ENCODE data around the gene TAF1C. TPM values are rescaled to one million over a fixed set of nuclear protein-coding genes. Genes with fewer than 3 reads are reported as not detected.
"Not testable (repeated sequence)": the region's sequence is repeated elsewhere in the genome, so short reads cannot be mapped to it uniquely, and the experiment has no call there.

The TAF1C gene
- total RNA-seq, 2 donors from 2014 or later: 92.0 to 99.8 TPM

DNA sequence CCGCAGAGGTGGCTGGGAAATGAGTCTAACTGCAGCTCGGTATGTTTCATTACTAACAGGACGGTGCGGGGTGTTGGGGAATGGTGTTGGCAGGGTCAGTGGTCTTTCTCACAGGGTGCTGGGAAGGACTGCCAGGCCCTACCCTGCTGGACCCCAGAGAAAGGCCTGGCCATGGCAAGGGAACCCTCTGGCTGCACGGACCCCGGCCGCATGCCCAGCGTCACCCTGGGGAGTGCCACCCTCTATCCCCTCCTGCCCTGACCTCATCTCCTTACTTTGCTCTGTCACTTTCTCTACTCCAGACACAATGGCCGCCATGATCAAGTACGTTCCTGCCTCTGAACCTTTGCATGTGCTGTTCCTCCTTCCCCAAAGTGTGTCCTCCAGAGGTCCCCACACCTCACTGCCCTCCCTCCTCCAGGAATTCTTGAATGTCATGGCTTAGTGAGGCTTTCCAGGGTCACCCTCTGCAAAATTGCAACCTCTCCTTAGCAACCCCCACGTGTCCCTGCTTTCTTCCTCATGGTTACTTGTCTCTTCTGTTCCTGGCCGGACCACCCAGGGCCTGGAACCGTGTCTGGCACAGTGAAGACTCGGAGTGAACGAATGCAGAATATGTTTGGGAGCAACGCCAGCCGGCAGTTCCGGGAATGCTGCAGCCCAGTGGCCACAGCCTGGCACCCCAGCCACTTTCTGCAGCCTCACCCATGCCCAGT lies 19.3 kb upstream of the TAF1C start:
- Histone ChIP-seq H3K27me3 (ENCODE audit: control insufficient read depth, insufficient read depth, low read length, poor library complexity, severe bottlenecking) (no peaks in the 10 kb centered on the region), H3K9me3 (ENCODE audit: control insufficient read depth, low read length) (no peaks in the 10 kb centered on the region), H3K36me3 (ENCODE audit: control insufficient read depth, insufficient read depth, low read length) (no peaks in the 10 kb centered on the region), H3K4me1 (ENCODE audit: control insufficient read depth, insufficient read depth, low read length) (peaks cover 22% of the 10 kb centered on the region), H3K9ac (ENCODE audit: extremely low read depth, low read length, poor library complexity, severe bottlenecking) (no peak overlapping the region), H3K27ac (ENCODE audit: low read depth, low read length) (no peak overlapping the region), H3K4me3 (ENCODE audit: low read length) (no peak overlapping the region)
- WGBS, 2 experiments (ENCODE audit: insufficient coverage in 1 of 2, insufficient read length in 1 of 2): 92 to 95% methylated on average over 15 to 18 of the region's 18 CpGs
- no peak overlapping the region for H3K27ac Mint-ChIP-seq
- no peak for DNase-seq
- peaks cover 4% of the 10 kb centered on the region for H3K9me3 Mint-ChIP-seq
- no peak overlapping the region for H3K4me3 Mint-ChIP-seq
- H3K27me3 Mint-ChIP-seq (ENCODE audit: insufficient read depth): no peaks in the 10 kb centered on the region
- H3K36me3 Mint-ChIP-seq (ENCODE audit: low read depth): no peaks in the 10 kb centered on the region
- TF ChIP-seq, protein P1, sequence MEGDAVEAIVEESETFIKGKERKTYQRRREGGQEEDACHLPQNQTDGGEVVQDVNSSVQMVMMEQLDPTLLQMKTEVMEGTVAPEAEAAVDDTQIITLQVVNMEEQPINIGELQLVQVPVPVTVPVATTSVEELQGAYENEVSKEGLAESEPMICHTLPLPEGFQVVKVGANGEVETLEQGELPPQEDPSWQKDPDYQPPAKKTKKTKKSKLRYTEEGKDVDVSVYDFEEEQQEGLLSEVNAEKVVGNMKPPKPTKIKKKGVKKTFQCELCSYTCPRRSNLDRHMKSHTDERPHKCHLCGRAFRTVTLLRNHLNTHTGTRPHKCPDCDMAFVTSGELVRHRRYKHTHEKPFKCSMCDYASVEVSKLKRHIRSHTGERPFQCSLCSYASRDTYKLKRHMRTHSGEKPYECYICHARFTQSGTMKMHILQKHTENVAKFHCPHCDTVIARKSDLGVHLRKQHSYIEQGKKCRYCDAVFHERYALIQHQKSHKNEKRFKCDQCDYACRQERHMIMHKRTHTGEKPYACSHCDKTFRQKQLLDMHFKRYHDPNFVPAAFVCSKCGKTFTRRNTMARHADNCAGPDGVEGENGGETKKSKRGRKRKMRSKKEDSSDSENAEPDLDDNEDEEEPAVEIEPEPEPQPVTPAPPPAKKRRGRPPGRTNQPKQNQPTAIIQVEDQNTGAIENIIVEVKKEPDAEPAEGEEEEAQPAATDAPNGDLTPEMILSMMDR (conservative IDR thresholded peaks at IDR 0.05): no peak
- peaks cover 19% of the 10 kb centered on the region for H3K4me1 Mint-ChIP-seq

GRCh38 chr16:84205123-84205522 lies 18.3 kb upstream of the TAF1C start:
- not testable (repeated sequence) for H3K9me3 Mint-ChIP-seq; H3K36me3 ChIP-seq (ENCODE audit: control insufficient read depth, insufficient read depth, low read length); H3K36me3 Mint-ChIP-seq (ENCODE audit: low read depth); H3K27me3 ChIP-seq (ENCODE audit: control insufficient read depth, insufficient read depth, low read length, poor library complexity, severe bottlenecking); H3K27ac ChIP-seq (ENCODE audit: low read depth, low read length); DNase-seq; H3K4me3 ChIP-seq (ENCODE audit: low read length); H3K27ac Mint-ChIP-seq; H3K9ac ChIP-seq (ENCODE audit: extremely low read depth, low read length, poor library complexity, severe bottlenecking); H3K27me3 Mint-ChIP-seq (ENCODE audit: insufficient read depth); H3K4me3 Mint-ChIP-seq; H3K9me3 ChIP-seq (ENCODE audit: control insufficient read depth, low read length)
- peaks cover 22% of the 10 kb centered on the region for H3K4me1 Mint-ChIP-seq
- H3K4me1 ChIP-seq (ENCODE audit: control insufficient read depth, insufficient read depth, low read length): peaks cover 22% of the 10 kb centered on the region
- 95% methylated on average over 5 of the region's 6 CpGs for WGBS, 2 experiments (ENCODE audit: insufficient coverage in 1 of 2, insufficient read length in 1 of 2)

- H3K27me3 Mint-ChIP-seq (ENCODE audit: insufficient read depth); H3K4me3 ChIP-seq (ENCODE audit: low read length); H3K9me3 ChIP-seq (ENCODE audit: control insufficient read depth, low read length); H3K27ac Mint-ChIP-seq; H3K27me3 ChIP-seq (ENCODE audit: control insufficient read depth, insufficient read depth, low read length, poor library complexity, severe bottlenecking); H3K36me3 ChIP-seq (ENCODE audit: control insufficient read depth, insufficient read depth, low read length); H3K27ac ChIP-seq (ENCODE audit: low read depth, low read length); H3K9ac ChIP-seq (ENCODE audit: extremely low read depth, low read length, poor library complexity, severe bottlenecking); DNase-seq; H3K4me3 Mint-ChIP-seq; H3K36me3 Mint-ChIP-seq (ENCODE audit: low read depth); H3K9me3 Mint-ChIP-seq: not testable (repeated sequence)
- peaks cover 22% of the 10 kb centered on the region for H3K4me1 ChIP-seq (ENCODE audit: control insufficient read depth, insufficient read depth, low read length)
- 86 to 94% methylated on average over 10 to 26 of the region's 26 CpGs for WGBS, 2 experiments (ENCODE audit: insufficient coverage in 1 of 2, insufficient read length in 1 of 2)
- peaks cover 28% of the 10 kb centered on the region for H3K4me1 Mint-ChIP-seq
Observed at GRCh38 chr16:84204551-84204950, 17.7 kb upstream of the TAF1C start.

- Mint-ChIP-seq H3K27ac (no peak overlapping the region), H3K9me3 (peaks cover 4% of the 10 kb centered on the region), H3K4me1 (peaks cover 19% of the 10 kb centered on the region), H3K4me3 (no peak overlapping the region), H3K36me3 (ENCODE audit: low read depth) (no peaks in the 10 kb centered on the region), H3K27me3 (ENCODE audit: insufficient read depth) (peaks cover 3% of the 10 kb centered on the region)
- no peak for DNase-seq
- no peak overlapping the region for H3K27ac ChIP-seq (ENCODE audit: low read depth, low read length)
- no peaks in the 10 kb centered on the region for H3K4me1 ChIP-seq (ENCODE audit: control insufficient read depth, insufficient read depth, low read length)
- H3K4me3 ChIP-seq (ENCODE audit: low read length): no peak overlapping the region
- TF ChIP-seq, protein P1 (conservative IDR thresholded peaks at IDR 0.05): no peak
- H3K27me3 ChIP-seq (ENCODE audit: control insufficient read depth, insufficient read depth, low read length, poor library complexity, severe bottlenecking): no peaks in the 10 kb centered on the region
- H3K36me3 ChIP-seq (ENCODE audit: control insufficient read depth, insufficient read depth, low read length): no peaks in the 10 kb centered on the region
- no peak overlapping the region for H3K9ac ChIP-seq (ENCODE audit: extremely low read depth, low read length, poor library complexity, severe bottlenecking)
- no peaks in the 10 kb centered on the region for H3K9me3 ChIP-seq (ENCODE audit: control insufficient read depth, low read length)
- 94 to 100% methylated on average over 7 to 10 of the region's 10 CpGs for WGBS, 2 experiments (ENCODE audit: insufficient coverage in 1 of 2, insufficient read length in 1 of 2)
Observed at GRCh38 chr16:84199861-84200260, 13.0 kb upstream of the TAF1C start.
